Activated CD4-positive, alpha-beta T cell treated with anti-CD3 and anti-CD28 coated beads, Interleukin-2, amount 10 ng/mL, durations not matched to agents 7 days and 5 days (primary cell): ENCODE measurements around the gene GBF1. TPM values are rescaled to one million over a fixed set of nuclear protein-coding genes. Genes with fewer than 3 reads are reported as not detected.

Experiments used
- CTCF ChIA-PET: fragments of 350-600 bp; sonication (Branson Sonifier 250); formaldehyde crosslinking; loops from one replicate; lab custom pipeline; 2021; ENCODE audit warnings: antibody characterized with exemption; lab: Charles Lee
- POLR2A ChIA-PET: fragments of 350-600 bp; sonication (Branson Sonifier 250); formaldehyde crosslinking; loops from one replicate; lab custom pipeline; 2021; ENCODE audit warnings: antibody characterized with exemption; lab: Charles Lee
- DNase-seq: peaks from one replicate; pipeline ENCODE4 v3.0.0-alpha.2; 2020
- H3K27ac Mint-ChIP-seq: one replicate; pipeline ENCODE4 v1.8.0; 2021; ENCODE audit warnings: mild to moderate bottlenecking, moderate library complexity, mixed read lengths
- H3K27me3 Mint-ChIP-seq: one replicate; pipeline ENCODE4 v1.8.0; 2021; ENCODE audit warnings: mixed read lengths
- H3K36me3 Mint-ChIP-seq: one replicate; pipeline ENCODE4 v1.8.0; 2021; ENCODE audit warnings: low read depth, mixed read lengths
- H3K4me1 Mint-ChIP-seq: one replicate; pipeline ENCODE4 v1.8.0; 2021; ENCODE audit warnings: mixed read lengths
- H3K4me3 Mint-ChIP-seq: one replicate; pipeline ENCODE4 v1.8.0; 2021; ENCODE audit warnings: mild to moderate bottlenecking, moderate library complexity, mixed read lengths
- H3K9me3 Mint-ChIP-seq: one replicate; pipeline ENCODE4 v1.8.0; 2021; ENCODE audit warnings: mixed read lengths
- total RNA-seq, 2 experiments: library from RNA; stranded (reverse); gene quantifications; one replicate each; pipeline ENCODE4 v1.2.3, GENCODE V29; 2021

GBF1 gene
- total RNA-seq, 2 experiments from 2014 or later, result 42.4 to 44.6 TPM

DNA sequence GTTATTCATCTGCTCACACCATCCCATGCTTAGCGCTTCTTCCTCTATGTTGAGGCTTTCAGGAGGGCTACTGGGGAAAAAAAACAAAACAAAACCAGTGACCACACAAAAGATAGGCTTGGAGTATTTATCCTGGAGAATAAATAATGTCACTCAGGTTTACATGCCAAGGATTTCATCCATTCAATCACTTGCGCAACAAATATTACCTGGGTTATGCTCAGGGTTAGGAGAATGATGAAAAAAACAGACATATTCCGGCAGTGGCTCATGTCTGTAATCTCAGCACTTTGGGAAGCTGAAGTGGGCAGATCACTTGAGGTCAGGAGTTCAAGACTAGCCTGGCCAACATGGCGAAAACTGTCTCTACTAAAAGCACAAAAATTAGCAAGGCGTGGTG lies 22.5 kb upstream of the GBF1 start:
- Mint-ChIP-seq H3K27ac (no peak overlapping the region), H3K27me3 (peaks cover 45% of the 10 kb centered on the region), H3K9me3 (no peaks in the 10 kb centered on the region), H3K4me1 (peaks cover 15% of the 10 kb centered on the region), H3K4me3 (no peak overlapping the region), H3K36me3 (no peaks in the 10 kb centered on the region)
- ChIA-PET POLR2A (no interaction called here), CTCF (no interaction called here)
- DNase-seq, result no peak

DNA sequence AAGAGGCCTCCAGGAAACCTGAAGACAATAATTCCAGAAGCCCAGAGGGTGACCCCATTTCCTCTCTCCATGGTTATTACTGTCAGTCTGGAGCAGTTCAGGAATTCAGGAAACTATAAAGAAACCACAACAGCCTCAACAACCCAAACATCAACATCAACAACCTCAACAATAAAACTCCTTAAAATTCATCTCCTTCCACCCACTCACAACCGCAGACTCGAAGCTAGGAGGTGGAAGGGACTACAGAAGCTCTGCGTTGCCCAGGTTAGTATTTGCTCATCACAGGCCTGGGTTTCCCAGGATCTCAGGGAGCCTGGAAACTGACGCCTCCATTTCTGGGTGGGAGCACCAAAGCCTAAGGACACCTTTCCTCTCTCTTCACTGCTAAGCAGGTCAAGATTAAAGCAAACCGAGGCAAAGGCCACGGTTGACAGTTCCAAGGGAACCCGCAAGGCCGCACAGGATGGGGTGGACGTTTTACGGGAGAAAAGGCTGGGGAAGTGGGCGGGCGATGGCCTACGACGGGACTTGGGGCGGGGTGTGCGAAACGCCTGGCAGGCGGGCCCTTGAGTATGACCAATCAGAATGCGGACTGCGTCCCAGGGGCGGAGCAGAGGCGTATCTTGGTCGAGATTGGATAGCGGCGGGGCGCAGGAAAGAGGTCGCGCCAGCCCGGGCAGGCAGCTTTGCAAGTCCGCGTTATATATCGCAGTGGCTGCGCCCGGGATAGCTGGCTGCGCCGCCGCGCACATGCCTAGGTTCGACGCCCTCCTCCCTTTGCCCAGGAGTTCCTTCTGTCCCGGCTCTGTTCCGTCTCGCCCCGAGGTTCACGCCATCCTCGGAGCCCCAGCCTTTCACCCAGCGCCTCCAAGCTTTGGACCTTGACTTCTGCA lies 19.4 kb upstream of the GBF1 start, which contains the start of gene ELOVL3:
ELOVL3 (plus strand) TSS at position 654 of the 896 bp plus-strand sequence. CDS start 250 bp downstream, outside the sequence.
- no peak within 1 kb of the TSS for H3K27ac Mint-ChIP-seq
- H3K27me3 Mint-ChIP-seq, result peaks cover 59% of the 10 kb centered on the region
- H3K4me1 Mint-ChIP-seq, result peaks cover 24% of the 10 kb centered on the region
- peak within 1 kb of the TSS; percentile 42 for H3K4me3 Mint-ChIP-seq
- peak; percentile 87 for DNase-seq
- ChIA-PET CTCF (interaction anchor here (0.6 to 6.8 kb wide), 11 partner anchors 14 to 358 kb away, joined by 3 to 71 read pairs (median 4); partner anchors contain the start of genes NFKB2 and PITX3), POLR2A (interaction anchor here (1.2 kb wide), 1 partner anchor 56 kb away, joined by 5 read pairs; no protein-coding TSS in a partner anchor)
- no peaks in the 10 kb centered on the region for H3K36me3 Mint-ChIP-seq
- H3K9me3 Mint-ChIP-seq, result no peaks in the 10 kb centered on the region

DNA sequence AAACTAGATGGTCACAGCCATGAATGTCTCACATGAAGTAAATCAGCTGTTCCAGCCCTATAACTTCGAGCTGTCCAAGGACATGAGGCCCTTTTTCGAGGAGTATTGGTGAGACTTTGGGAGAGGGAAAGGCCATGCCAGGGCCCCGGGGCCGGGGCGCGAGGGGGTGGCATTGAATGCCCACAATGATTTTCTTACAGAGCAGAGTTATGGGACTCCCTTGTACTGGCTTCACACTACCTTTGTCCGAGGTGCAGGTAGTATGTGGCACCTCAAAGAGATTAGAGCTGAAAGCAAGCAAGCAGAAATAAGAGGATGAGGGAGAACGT lies 18.8 kb upstream of the GBF1 start:
- Mint-ChIP-seq H3K36me3 (no peaks in the 10 kb centered on the region), H3K27ac (no peak overlapping the region), H3K4me3 (peak overlapping the region; percentile 42), H3K4me1 (peaks cover 26% of the 10 kb centered on the region), H3K27me3 (peaks cover 53% of the 10 kb centered on the region), H3K9me3 (no peaks in the 10 kb centered on the region)
- DNase-seq, result no peak
- CTCF ChIA-PET, result interaction anchor here (0.6 to 6.8 kb wide), 16 partner anchors 13 to 357 kb away, joined by 3 to 71 read pairs (median 4); partner anchors contain the start of genes C10orf95, NFKB2 and PITX3
- POLR2A ChIA-PET, result interaction anchor here (1.2 kb wide), 1 partner anchor 57 kb away, joined by 5 read pairs; no protein-coding TSS in a partner anchor

DNA sequence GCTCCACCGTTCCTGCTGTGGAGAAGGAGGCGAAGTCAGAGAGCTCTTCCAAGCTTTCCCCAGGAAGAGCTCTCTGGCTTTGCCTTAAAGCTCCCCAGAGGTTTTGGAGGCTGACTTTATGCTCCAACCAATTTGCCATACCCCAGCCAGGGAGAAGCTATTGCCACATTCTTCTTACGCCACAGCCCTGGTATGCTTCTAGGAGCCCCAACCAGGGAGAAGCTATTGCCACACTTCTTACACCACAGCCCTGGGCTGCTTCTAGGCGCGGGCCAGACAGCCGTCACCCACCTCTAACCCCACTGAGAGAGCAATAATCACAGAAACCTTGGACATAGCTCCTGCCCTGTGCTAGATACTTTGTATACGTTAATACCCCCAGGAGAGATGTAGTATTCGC lies 18.3 kb upstream of the GBF1 start:
- Mint-ChIP-seq H3K9me3 (no peaks in the 10 kb centered on the region), H3K27ac (no peak overlapping the region), H3K36me3 (no peaks in the 10 kb centered on the region), H3K27me3 (peaks cover 56% of the 10 kb centered on the region), H3K4me1 (peaks cover 26% of the 10 kb centered on the region), H3K4me3 (no peak overlapping the region)
- ChIA-PET POLR2A (no interaction called here), CTCF (interaction anchor here (0.6 to 6.8 kb wide), 19 partner anchors 12 to 357 kb away, joined by 3 to 71 read pairs (median 4); partner anchors contain the start of genes C10orf95, NFKB2 and PITX3)
- no peak for DNase-seq

DNA sequence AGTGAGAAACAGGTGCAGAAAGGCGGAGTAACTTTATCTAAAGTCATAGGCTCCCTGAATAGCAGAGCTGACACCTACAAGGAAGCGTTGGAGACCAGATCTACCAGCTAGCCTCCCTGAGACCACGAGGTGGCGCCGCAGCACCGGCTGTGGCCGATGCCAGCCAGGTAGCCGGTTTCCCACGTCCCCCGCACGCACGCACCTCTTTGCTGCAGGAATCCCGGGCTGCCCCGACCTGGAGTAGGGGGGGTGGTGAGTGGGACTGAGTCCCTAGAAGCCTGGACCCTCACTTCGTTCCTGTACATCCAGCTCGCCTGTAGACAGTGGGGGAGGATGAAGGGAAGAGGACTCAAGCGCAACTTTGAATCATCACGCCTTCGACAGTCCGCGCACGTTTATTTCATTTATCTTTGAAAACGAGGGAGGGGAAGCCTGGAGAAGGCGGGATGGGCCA lies 15.5 kb upstream of the GBF1 start:
- POLR2A ChIA-PET, result no interaction called here
- Mint-ChIP-seq H3K9me3 (no peaks in the 10 kb centered on the region), H3K27ac (no peak overlapping the region), H3K27me3 (peaks cover 55% of the 10 kb centered on the region), H3K36me3 (no peaks in the 10 kb centered on the region), H3K4me1 (peaks cover 26% of the 10 kb centered on the region), H3K4me3 (peak overlapping the region; percentile 62)
- DNase-seq, result peak; percentile 88
- CTCF ChIA-PET, result interaction anchor here (0.6 to 6.8 kb wide), 54 partner anchors 10 to 1144 kb away, joined by 3 to 170 read pairs (median 5); partner anchors contain the start of genes C10orf95, FBXL15, GBF1 and NFKB2

DNA sequence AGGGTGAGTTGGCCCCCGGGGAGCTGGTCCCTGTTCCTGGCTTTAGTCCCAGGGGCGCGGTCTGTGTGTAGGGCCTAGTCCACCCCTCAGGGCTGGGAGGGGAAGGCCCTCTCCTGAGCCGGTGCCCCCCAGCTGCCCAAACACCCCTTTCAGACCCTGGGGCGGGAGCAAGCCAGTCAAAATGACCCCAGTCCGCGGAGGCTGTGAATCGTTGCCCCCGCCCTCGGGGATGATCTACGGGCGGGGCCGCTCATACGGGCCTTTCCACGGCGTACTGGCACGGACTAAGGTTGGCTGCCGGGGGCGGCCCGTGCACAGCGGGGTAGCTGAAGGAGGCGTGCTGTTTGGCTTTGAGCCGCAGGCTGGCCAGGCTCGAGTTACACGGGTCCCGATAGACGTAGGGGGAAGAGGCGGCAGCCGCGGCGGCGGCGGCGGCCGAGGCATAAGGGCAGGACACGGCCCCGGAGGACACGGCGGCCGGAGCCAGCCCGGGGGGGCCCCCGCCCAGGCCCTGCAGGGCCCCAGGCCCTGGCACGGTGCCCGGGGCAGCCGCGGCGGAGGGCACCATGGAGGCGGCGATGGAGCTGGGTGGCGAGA lies 15.0 kb upstream of the GBF1 start:
- Mint-ChIP-seq H3K27me3 (peaks cover 58% of the 10 kb centered on the region), H3K9me3 (no peaks in the 10 kb centered on the region), H3K36me3 (no peaks in the 10 kb centered on the region), H3K4me3 (peak overlapping the region; percentile 62), H3K27ac (no peak overlapping the region), H3K4me1 (peaks cover 26% of the 10 kb centered on the region)
- no peak for DNase-seq
- POLR2A ChIA-PET, result no interaction called here
- CTCF ChIA-PET, result interaction anchor here (0.6 to 6.8 kb wide), 53 partner anchors 9 to 415 kb away, joined by 3 to 170 read pairs (median 5); partner anchors contain the start of genes C10orf95, CUEDC2, FBXL15 and GBF1

DNA sequence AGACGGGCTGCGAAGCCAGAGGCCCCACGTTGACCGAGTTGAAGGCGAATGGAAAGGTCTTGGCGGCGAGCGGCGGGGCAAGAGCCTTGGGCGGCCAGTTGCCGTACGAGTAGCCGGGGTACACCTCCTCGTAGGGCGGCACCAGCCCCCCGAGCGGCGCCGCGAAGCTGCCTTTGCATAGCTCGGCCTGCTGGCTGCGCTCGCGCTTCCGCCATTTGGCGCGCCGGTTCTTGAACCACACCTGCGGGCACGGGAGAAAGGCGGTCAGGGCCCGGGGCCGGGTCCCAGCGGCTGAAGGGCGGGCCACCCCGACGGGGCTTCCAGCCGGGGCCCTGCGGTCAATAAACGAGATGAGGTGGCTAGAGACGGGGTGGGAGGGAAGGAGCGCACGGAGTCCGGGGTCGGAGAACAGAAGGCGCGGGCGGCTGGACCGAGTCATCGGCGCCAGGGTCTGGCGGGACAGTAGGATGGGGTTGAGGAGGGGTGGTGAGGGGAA lies 14.4 kb upstream of the GBF1 start:
- CTCF ChIA-PET, result interaction anchor here (0.6 to 6.8 kb wide), 48 partner anchors 9 to 414 kb away, joined by 3 to 170 read pairs (median 5); partner anchors contain the start of genes C10orf95, CUEDC2, FBXL15 and GBF1
- no peaks in the 10 kb centered on the region for H3K36me3 Mint-ChIP-seq
- H3K9me3 Mint-ChIP-seq, result no peaks in the 10 kb centered on the region
- H3K4me3 Mint-ChIP-seq, result peak overlapping the region; percentile 48
- H3K27me3 Mint-ChIP-seq, result peaks cover 62% of the 10 kb centered on the region
- POLR2A ChIA-PET, result no interaction called here
- H3K4me1 Mint-ChIP-seq, result peaks cover 21% of the 10 kb centered on the region
- DNase-seq, result peak; percentile 49
- H3K27ac Mint-ChIP-seq, result no peak overlapping the region

DNA sequence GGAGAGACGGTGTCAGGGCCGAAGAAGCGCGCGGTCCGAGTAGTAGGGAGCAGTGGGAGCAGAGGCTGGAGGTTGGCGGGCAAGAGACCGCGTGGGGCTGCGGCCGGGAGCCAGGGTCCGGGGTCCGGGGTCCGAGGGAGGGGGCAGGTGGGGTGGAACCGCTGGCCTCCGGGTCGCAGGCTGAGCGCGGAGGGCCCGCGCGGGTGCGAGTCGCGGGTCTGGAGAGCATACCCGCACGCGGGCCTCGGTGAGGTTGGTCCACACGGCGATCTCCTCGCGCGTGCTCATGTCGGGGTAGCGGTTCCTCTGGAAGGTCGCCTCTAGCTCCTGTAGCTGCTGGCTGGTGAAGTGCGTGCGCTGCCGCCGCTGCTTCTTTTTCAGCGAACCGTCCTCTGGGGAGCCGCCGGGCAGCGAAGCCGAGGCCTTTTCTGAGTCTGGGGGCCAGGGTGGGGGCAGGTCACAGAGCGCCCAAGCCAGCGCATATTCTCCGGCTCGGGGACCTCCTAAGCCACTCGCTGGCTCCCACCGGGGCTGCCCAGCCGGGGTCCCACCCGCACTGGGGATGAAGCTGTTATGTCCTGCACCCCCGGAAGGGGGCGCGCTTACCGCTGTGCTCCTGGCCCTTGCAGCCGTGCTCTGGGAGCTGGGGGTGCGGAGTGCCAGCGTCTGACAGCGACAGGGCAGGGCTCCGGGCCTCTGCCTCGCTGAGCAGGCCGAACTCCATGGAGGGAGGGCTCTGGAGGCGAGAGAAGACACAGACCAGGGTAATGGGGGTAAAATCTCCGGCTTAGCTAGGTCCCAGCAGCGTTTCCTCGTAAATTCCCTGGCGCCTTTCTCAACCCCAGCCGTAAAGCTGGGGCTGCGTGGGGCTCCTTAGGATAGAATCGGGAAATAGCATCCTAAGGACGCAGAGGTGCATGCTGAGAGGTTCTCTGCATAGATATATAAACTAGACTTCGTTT lies 13.7 kb upstream of the GBF1 start:
- POLR2A ChIA-PET, result interaction anchor here (0.6 kb wide), 1 partner anchor 119 kb away, joined by 4 read pairs; no protein-coding TSS in a partner anchor
- peak; percentile 72 for DNase-seq
- H3K36me3 Mint-ChIP-seq, result no peaks in the 10 kb centered on the region
- H3K27me3 Mint-ChIP-seq, result peaks cover 57% of the 10 kb centered on the region
- H3K27ac Mint-ChIP-seq, result no peak overlapping the region
- H3K4me3 Mint-ChIP-seq, result peak overlapping the region; percentile 48
- H3K9me3 Mint-ChIP-seq, result no peaks in the 10 kb centered on the region
- CTCF ChIA-PET, result interaction anchor here (0.5 to 6.8 kb wide), 53 partner anchors 8 to 413 kb away, joined by 3 to 170 read pairs (median 4); partner anchors contain the start of genes FBXL15, GBF1, NFKB2 and PITX3
- H3K4me1 Mint-ChIP-seq, result peaks cover 14% of the 10 kb centered on the region

DNA sequence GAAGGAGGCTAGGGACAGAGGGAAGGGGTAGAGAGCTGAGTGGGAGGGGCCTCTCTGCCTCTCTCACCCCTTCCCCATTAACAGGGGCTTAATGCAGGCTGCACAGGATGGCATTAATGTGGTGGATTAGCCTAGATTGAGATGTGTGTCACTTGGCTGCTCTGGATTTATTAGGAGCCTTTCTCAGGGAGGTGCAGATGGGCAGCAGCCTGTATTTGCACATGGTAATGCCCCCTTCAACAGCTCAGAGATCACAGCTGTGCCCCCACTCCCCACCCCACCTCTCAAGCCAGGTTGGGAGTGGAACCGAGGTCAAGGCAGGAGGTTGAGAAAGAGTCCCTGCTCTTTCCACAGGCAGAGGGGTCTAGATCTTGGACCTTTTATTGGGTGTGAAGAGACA lies 11.3 kb upstream of the GBF1 start:
- H3K27me3 Mint-ChIP-seq, result peaks cover 54% of the 10 kb centered on the region

DNA sequence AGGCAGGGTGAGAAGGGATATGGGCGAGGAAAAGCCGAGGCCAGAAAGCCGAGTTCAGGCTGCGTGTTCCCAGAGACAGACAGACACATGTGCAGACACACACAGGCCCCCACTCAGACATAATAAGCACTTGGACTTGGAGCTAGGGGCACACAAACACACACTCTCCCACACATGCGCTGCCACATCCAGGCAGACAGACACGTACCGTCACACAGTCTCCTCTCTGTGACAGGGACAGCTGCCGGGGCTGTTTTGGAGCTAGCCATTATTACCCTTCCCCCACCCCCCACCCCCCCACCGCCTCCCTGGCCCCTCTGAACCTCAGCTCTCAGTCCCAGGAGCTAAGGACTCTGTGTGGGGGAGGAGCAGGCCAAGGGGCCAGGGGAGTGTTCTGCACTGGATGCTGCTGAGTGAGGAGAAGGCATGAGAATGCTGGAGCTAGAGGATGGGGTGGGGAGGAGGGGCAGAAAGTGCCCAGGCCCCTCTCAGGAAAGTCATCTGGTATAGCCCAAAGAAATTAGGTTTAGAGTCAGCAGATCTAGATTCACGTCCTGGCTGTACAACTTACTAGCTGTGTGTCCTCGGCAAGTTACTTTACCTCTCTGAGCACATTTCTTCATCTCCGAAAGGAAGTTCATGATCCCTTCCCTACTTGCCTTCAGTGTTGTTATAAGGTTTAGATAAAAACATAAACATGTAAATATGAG lies 10.3 kb upstream of the GBF1 start:
- peaks cover 6% of the 10 kb centered on the region for H3K4me1 Mint-ChIP-seq
- no peak overlapping the region for H3K4me3 Mint-ChIP-seq
- ChIA-PET CTCF (interaction anchor here (0.8 to 4.2 kb wide), 7 partner anchors 9 to 244 kb away, joined by 3 to 16 read pairs (median 3); no protein-coding TSS in a partner anchor), POLR2A (no interaction called here)
- peaks cover 59% of the 10 kb centered on the region for H3K27me3 Mint-ChIP-seq
- H3K27ac Mint-ChIP-seq, result no peak overlapping the region
- H3K36me3 Mint-ChIP-seq, result no peaks in the 10 kb centered on the region
- no peaks in the 10 kb centered on the region for H3K9me3 Mint-ChIP-seq
- DNase-seq, result no peak

More for the DNA sequence above, 11.3 kb upstream of the GBF1 start:
- H3K36me3 Mint-ChIP-seq, result no peaks in the 10 kb centered on the region
- ChIA-PET POLR2A (no interaction called here), CTCF (interaction anchor here (0.8 to 4.2 kb wide), 3 partner anchors 117 to 245 kb away, joined by 3 to 16 read pairs (median 4); no protein-coding TSS in a partner anchor)
- H3K4me3 Mint-ChIP-seq, result no peak overlapping the region
- no peak overlapping the region for H3K27ac Mint-ChIP-seq
- H3K9me3 Mint-ChIP-seq, result no peaks in the 10 kb centered on the region
- DNase-seq, result no peak
- peaks cover 11% of the 10 kb centered on the region for H3K4me1 Mint-ChIP-seq

DNA sequence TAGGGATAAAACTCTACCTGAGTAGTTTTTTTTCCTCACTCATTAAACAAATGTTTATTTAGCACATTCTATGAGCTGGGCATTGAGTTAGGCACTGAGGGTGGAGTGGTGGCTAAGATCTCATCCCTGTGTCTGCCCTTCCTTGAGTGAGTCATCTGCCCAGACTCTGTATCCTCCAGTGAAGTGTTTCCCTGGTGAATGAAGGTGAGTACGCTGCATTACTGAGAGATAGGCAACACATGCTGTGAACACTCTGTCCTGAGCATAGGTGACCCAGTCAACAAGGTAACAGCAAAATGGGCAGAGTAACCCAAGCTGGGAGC lies 9.8 kb upstream of the GBF1 start:
- Mint-ChIP-seq H3K4me1 (peaks cover 4% of the 10 kb centered on the region), H3K9me3 (no peaks in the 10 kb centered on the region), H3K27ac (no peak overlapping the region), H3K36me3 (no peaks in the 10 kb centered on the region), H3K4me3 (no peak overlapping the region), H3K27me3 (peaks cover 62% of the 10 kb centered on the region)
- ChIA-PET POLR2A (no interaction called here), CTCF (interaction anchor here (0.6 to 4.2 kb wide), 8 partner anchors 9 to 243 kb away, joined by 3 to 16 read pairs (median 3); no protein-coding TSS in a partner anchor)
- no peak for DNase-seq
